Bronchial epithelial cell (primary cell): ENCODE data around the gene SUSD6. TPM values are rescaled to one million over a fixed set of nuclear protein-coding genes. Genes with fewer than 3 reads are reported as not detected.
"Not testable (repeated sequence)": the region's sequence is repeated elsewhere in the genome, so short reads cannot be mapped to it uniquely, and the experiment has no call there.

Experiments
- DNase-seq: peaks from one replicate; pipeline ENCODE4 v3.0.0-alpha.2; 2010; ENCODE audit warnings: low read depth
- FAIRE-seq: peaks from 2 replicates; lab custom pipeline; 2011; peaks lifted over from hg19 to GRCh38; lab: Jason Lieb, UNC
- H3K27me3 ChIP-seq: 2 replicates; pipeline ENCODE4 v1.5.1; 2011; ENCODE audit warnings: low read length; ENCODE audit not compliant: control insufficient read depth, insufficient read depth
- H3K36me3 ChIP-seq: 2 replicates; pipeline ENCODE4 v1.5.1; 2011; ENCODE audit warnings: low read length; ENCODE audit not compliant: control insufficient read depth, insufficient read depth
- H3K4me3 ChIP-seq: 2 replicates; pipeline ENCODE4 v1.5.1; 2011; ENCODE audit warnings: mild to moderate bottlenecking, low read depth, low read length, control low read depth
- total RNA-seq: library from RNA; depleted of rRNA; stranded (reverse); fragments of >200 nt; gene quantifications from 2 replicates; pipeline ENCODE4 v1.2.1, GENCODE V29; 2014
- TF ChIP-seq, protein P1 (sequence below): IDR thresholded peaks from 2 replicates; pipeline ENCODE4 v1.5.1; 2011; ENCODE audit warnings: mild to moderate bottlenecking, moderate library complexity, low read length, control low read depth, inconsistent platforms; ENCODE audit not compliant: insufficient read depth, severe bottlenecking

Gene SUSD6
- total RNA-seq, 1 donor from 2014 or later = 3.9 TPM

DNA sequence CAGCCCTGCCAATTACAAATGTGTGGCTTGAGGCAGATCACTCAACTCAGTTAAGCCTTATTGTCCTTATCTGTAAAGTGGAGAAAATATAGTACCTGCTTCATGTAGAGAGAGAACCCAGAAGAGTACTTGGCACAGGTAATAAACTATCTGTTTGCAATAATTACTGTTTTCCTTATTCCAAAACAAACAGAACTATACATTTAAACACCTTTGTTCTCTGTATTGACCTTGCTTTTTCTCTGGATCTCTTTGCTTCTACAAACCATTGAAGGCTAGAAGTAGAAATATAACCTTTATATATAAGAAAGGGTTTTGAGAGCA is 84.8 kb downstream of the SUSD6 start:
- no peak for FAIRE-seq
- Histone ChIP-seq H3K27me3 (no peaks in the 10 kb centered on the region), H3K4me3 (no peak overlapping the region), H3K36me3 (no peaks in the 10 kb centered on the region)
- TF ChIP-seq, protein P1, sequence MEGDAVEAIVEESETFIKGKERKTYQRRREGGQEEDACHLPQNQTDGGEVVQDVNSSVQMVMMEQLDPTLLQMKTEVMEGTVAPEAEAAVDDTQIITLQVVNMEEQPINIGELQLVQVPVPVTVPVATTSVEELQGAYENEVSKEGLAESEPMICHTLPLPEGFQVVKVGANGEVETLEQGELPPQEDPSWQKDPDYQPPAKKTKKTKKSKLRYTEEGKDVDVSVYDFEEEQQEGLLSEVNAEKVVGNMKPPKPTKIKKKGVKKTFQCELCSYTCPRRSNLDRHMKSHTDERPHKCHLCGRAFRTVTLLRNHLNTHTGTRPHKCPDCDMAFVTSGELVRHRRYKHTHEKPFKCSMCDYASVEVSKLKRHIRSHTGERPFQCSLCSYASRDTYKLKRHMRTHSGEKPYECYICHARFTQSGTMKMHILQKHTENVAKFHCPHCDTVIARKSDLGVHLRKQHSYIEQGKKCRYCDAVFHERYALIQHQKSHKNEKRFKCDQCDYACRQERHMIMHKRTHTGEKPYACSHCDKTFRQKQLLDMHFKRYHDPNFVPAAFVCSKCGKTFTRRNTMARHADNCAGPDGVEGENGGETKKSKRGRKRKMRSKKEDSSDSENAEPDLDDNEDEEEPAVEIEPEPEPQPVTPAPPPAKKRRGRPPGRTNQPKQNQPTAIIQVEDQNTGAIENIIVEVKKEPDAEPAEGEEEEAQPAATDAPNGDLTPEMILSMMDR = no peak
- DNase-seq = no peak

DNA sequence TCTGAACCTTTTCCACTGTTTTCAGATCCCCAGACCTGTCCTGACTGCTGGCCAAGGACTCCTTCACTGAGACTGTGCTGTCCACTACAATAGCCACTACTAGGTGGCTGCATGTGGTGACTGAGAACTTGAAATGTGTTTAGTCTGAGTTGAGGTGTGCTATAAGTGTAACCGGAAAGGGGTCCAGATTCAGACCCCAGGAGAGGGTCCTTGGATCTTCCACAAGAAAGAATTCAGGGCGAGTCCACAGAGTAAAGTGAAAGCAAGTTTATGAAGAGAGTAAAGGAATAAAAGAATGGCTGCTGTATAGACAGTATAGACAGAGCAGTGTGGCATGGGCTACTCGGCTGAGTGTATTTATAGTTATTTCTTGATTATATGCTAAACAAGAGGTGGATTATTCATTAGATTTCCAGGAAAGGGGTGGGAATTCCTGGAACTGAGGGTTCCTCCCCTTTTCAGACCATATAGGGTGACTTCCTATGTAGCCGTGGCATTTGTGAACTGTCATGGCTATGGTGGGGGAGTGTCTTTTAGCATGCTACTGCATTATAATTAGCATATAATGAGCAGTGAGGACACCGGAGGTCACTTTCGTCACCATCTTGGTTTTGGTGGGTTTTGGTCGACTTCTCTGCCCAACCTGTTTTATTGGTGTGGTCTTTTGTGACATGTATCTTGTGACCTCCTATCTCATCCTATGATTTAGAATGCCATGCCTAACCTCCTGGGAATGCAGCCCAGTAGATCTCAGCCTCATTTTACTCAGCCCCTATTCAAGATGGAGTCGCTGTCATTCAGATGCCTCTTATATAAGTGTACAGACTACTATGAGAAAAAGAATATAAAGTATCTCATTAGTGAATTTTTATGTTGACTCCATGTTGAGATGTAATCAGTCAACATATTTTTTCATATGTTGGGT is 85.5 kb downstream of the SUSD6 start:
- no peaks in the 10 kb centered on the region for H3K27me3 ChIP-seq
- no peak for FAIRE-seq
- no peak for DNase-seq
- TF ChIP-seq, protein P1 = no peak
- no peaks in the 10 kb centered on the region for H3K36me3 ChIP-seq
- no peak overlapping the region for H3K4me3 ChIP-seq

- H3K36me3 ChIP-seq = peaks cover 2% of the 10 kb centered on the region
- H3K4me3 ChIP-seq = no peak overlapping the region
- H3K27me3 ChIP-seq = no peaks in the 10 kb centered on the region
- TF ChIP-seq, protein P1 = no peak
- FAIRE-seq (no peak), DNase-seq (no peak)
These were observed 87.2 kb downstream of the SUSD6 start for GRCh38 chr14:69698572-69698971.

DNA sequence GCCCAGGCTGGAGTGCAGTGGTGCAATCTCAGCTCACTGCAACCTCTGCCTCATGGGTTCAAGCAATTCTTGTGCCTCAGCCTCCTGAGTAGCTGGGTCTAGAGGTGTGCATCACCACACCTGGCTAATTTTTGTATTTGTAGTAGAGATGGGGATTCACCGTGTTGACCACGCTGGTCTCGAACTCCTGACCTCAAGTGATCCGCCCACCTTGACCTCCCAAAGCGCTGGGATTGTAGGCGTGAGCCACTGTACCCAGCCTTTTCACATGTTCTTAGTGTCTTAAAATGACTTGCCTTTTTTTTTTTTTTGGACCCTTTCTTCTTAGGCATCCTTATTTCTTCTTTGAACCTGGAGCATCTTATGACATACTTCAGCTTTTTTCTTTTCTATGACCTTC is 87.8 kb downstream of the SUSD6 start:
- not testable (repeated sequence) for DNase-seq, H3K27me3 ChIP-seq, H3K4me3 ChIP-seq, FAIRE-seq, H3K36me3 ChIP-seq

DNA sequence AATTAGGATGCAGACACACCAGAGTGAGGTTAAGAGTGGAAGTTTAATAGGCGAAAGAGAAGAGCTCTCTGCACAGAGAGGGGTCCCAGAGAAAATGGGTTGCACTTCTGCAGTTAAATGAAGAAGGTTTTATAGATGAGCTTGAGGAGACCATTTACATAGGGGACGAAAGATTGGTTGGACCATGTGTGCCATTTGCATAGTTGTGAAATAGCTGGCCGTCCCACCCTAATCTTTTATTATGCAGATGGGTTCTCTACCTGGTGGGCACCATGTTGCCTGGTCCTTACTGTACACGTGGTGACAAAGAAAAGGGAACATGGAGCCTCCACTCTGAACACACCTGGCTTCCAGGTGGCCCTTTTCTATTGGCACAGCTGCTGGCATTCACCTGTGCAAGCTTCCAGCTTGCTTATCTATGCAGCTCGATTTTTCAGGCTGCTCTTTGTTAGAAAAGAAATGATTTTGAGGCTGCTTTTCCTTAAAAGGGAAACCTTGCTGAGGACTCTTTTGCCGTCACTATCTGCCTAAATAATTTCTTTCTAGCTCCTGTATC is 88.4 kb downstream of the SUSD6 start:
- peaks cover 9% of the 10 kb centered on the region for H3K36me3 ChIP-seq
- FAIRE-seq (no peak), DNase-seq (no peak)
- no peak overlapping the region for H3K4me3 ChIP-seq
- TF ChIP-seq, protein P1 = no peak
- no peaks in the 10 kb centered on the region for H3K27me3 ChIP-seq

DNA sequence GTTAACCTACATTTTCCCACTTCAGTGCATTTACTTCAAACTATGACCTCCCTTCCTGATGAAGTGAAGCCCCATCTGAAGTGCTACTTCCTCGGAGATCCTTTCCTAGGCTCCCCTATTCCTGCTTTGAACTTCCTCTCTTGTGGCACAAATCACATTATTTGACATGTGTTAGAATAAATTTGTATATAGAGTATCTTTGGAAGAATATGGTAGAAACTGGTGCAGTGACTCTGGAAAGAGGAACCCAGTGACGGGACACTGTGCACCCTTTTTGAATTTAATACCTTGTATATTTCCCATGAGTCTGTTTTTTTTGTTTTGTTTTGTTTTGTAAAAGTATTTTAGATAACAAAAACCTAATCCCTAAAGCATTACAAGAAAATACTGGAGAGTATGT is 89.2 kb downstream of the SUSD6 start:
- Histone ChIP-seq H3K36me3 (peaks cover 11% of the 10 kb centered on the region), H3K27me3 (no peaks in the 10 kb centered on the region), H3K4me3 (no peak overlapping the region)
- TF ChIP-seq, protein P1 = no peak
- DNase-seq (no peak), FAIRE-seq (no peak)
